ENCODE results near the gene SLU7. TPM values are rescaled to one million over a fixed set of nuclear protein-coding genes. Genes with fewer than 3 reads are reported as not detected.

Gene SLU7
- total and polyA plus RNA-seq, 9 of the 15 experiments (the other 6 are each of a cell fraction or from before 2014, with no cell fraction given) = 42.1 to 65.7 (median 54.8) TPM

DNA sequence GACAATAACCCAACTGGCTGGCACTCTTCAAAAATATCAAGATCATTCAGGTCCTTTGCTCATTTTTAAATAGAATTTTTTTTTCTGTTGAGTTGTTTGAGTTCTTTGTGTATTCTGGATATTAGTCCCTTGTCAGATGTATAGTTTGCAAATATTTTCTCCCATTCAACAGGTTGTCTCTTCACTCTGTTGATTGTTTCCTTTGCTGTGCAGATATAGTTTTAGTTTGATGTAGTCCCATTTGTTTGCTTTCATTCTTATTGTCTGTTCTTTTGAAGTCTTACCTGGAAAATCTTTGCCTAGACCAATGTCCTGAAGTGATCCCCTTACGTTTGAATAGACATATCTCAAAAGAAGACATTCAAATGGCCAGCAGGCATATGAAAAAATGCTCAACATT lies 25.5 kb upstream of the SLU7 start:
- BruUV-seq (replicated peaks) = no TSS peak
- in situ Hi-C loops (cut with MboI) = no loop called here
- Histone ChIP-seq H3K27me3 (ENCODE audit: control insufficient read depth in 2 of 2, insufficient read depth in 2 of 2, low read length in 2 of 2) (no peaks in the 10 kb centered on the region; a peak in 1 of 5 replicates), H3K27ac (ENCODE audit: extremely low read depth, low read depth, low read length) (no peak overlapping the region), H3K4me3 (no peak overlapping the region), H4K20me1 (replicated peaks; ENCODE audit: control insufficient read depth, insufficient read depth, low read length) (no peaks in the 10 kb centered on the region; the same call in 1 of the 2 replicates), H3K9me3 (replicated peaks; ENCODE audit: control insufficient read depth, insufficient read depth, low read depth, low read length) (no peaks in the 10 kb centered on the region), H3K4me1 (replicated peaks in 1 of 2; ENCODE audit: control insufficient read depth in 2 of 2, insufficient read depth in 2 of 2, low read length in 2 of 2) (no peaks in the 10 kb centered on the region), H3K36me3 (ENCODE audit: control insufficient read depth, insufficient read depth, low read length) (no peaks in the 10 kb centered on the region), H3K9me1 (ENCODE audit: control insufficient read depth, insufficient read depth, low read length) (no peaks in the 10 kb centered on the region), H3K79me2 (ENCODE audit: control insufficient read depth, insufficient read depth, low read length) (no peaks in the 10 kb centered on the region), H3K9ac (ENCODE audit: insufficient read depth in 1 of 2, low read depth in 2 of 2, low read length in 2 of 2) (no peak overlapping the region), H2AFZ (ENCODE audit: low read depth, low read length) (no peak overlapping the region), H3K4me2 (ENCODE audit: insufficient read depth, low read length) (no peak overlapping the region)
- 0% methylated on average over 1 of the region's 1 CpG for WGBS (ENCODE audit: insufficient coverage, low coverage, missing lambda C conversion rate)
- intact Hi-C loops (cut with micrococcal nuclease) = no loop called here
- ChIA-PET CTCF (ENCODE audit: low intra/inter-chr PET ratio) (no interaction called here), POLR2A (no interaction called here)
- DNase-seq (ENCODE audit: extremely low read depth in 1 of 4, low spot score in 3 of 4) (no peak), ATAC-seq (no peak), FAIRE-seq (no peak)
- TF ChIP-seq, protein P1, sequence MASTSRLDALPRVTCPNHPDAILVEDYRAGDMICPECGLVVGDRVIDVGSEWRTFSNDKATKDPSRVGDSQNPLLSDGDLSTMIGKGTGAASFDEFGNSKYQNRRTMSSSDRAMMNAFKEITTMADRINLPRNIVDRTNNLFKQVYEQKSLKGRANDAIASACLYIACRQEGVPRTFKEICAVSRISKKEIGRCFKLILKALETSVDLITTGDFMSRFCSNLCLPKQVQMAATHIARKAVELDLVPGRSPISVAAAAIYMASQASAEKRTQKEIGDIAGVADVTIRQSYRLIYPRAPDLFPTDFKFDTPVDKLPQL (IDR thresholded peaks at IDR 0.05; ENCODE audit: extremely low read depth, insufficient read length) = no peak
- no peak for TF ChIP-seq HMGN3 (IDR thresholded peaks at IDR 0.05; ENCODE audit: borderline replicate concordance, extremely low read depth, insufficient read length, low read depth, low read length)
- no peak for TF ChIP-seq ZNF23 (CRISPR knock-in tag; IDR thresholded peaks at IDR 0.05)
- TF ChIP-seq HNRNPL (IDR thresholded peaks at IDR 0.05; ENCODE audit: low read depth, low read length) = no peak
- no peak for TF ChIP-seq MTA2 (IDR thresholded peaks at IDR 0.05; ENCODE audit: low read depth)
- TF ChIP-seq TBP (optimal IDR thresholded peaks at IDR 0.05; ENCODE audit: low read depth, low read length) = no peak
- no peak for TF ChIP-seq TCFL5 (CRISPR knock-in tag; conservative IDR thresholded peaks at IDR 0.05)
- no peak for TF ChIP-seq MAFG (tag; conservative IDR thresholded peaks at IDR 0.05)
- TF ChIP-seq, protein P2, sequence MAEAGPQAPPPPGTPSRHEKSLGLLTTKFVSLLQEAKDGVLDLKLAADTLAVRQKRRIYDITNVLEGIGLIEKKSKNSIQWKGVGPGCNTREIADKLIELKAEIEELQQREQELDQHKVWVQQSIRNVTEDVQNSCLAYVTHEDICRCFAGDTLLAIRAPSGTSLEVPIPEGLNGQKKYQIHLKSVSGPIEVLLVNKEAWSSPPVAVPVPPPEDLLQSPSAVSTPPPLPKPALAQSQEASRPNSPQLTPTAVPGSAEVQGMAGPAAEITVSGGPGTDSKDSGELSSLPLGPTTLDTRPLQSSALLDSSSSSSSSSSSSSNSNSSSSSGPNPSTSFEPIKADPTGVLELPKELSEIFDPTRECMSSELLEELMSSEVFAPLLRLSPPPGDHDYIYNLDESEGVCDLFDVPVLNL (CRISPR knock-in tag; IDR thresholded peaks at IDR 0.05; ENCODE audit: low read depth) = no peak
- no peak for TF ChIP-seq SRSF7 (optimal IDR thresholded peaks at IDR 0.05; ENCODE audit: low read depth, low read length)
- TF ChIP-seq TCF7L2 (IDR thresholded peaks at IDR 0.05; ENCODE audit: low read depth, low read length) = no peak
- TF ChIP-seq PPARD (CRISPR knock-in tag; IDR thresholded peaks at IDR 0.05) = no peak
- TF ChIP-seq ARID1B (IDR thresholded peaks at IDR 0.05) = no peak
- TF ChIP-seq FOS (IDR thresholded peaks at IDR 0.05; ENCODE audit: extremely low read depth, insufficient read length) = no peak
- no peak for TF ChIP-seq PURB (CRISPR knock-in tag; IDR thresholded peaks at IDR 0.05; ENCODE audit: low read depth)
- TF ChIP-seq KLF16 (IDR thresholded peaks at IDR 0.05) = no peak
- no peak for TF ChIP-seq TCF3 (CRISPR knock-in tag; IDR thresholded peaks at IDR 0.05)
